Activated naive CD8-positive, alpha-beta T cell treated with anti-CD3 and anti-CD28 coated beads, Interleukin-2, amount 50 U/mL, for 16 hours (primary cell): Measurements from ENCODE around the gene RNF34.
"Not testable (repeated sequence)": the region's sequence is repeated elsewhere in the genome, so short reads cannot be mapped to it uniquely, and the experiment has no call there.

Experiments used
- DNase-seq: peaks from one replicate; pipeline ENCODE4 v3.0.0-alpha.2; 2020; ENCODE audit warnings: low read depth, low spot score

The RNF34 gene

GRCh38 chr12:121399391-121400331, at the start of gene RNF34:
Gene RNF34, plus strand, starts transcription at chr12:121400118. Its CDS starts 95 bp downstream, at chr12:121400213.
- peak; percentile 95 for DNase-seq

- peak; percentile 79 for DNase-seq
Measured at GRCh38 chr12:121351820-121352681, 47.9 kb upstream of the RNF34 start, which contains the start of gene ANAPC5. Gene ANAPC5, minus strand, starts transcription at chr12:121352411. Its CDS starts 71 bp downstream, at chr12:121352340.

- DNase-seq, result no peak
Measured at GRCh38 chr12:121352682-121353018, 47.3 kb upstream of the RNF34 start.

GRCh38 chr12:121355818-121356217, 44.1 kb upstream of the RNF34 start:
- DNase-seq, result no peak

- DNase-seq, result no peak
Measured at GRCh38 chr12:121356657-121357056, 43.3 kb upstream of the RNF34 start.

GRCh38 chr12:121357331-121357730, 42.6 kb upstream of the RNF34 start:
- no peak for DNase-seq

- DNase-seq, result no peak
Measured at GRCh38 chr12:121358073-121358472, 41.8 kb upstream of the RNF34 start.

GRCh38 chr12:121364683-121365121, 35.2 kb upstream of the RNF34 start:
- no peak for DNase-seq

- DNase-seq, result no peak
Measured at GRCh38 chr12:121365416-121366062, 34.4 kb upstream of the RNF34 start.

- DNase-seq, result no peak
Measured at GRCh38 chr12:121366063-121366459, 33.9 kb upstream of the RNF34 start.

- no peak for DNase-seq
Measured at GRCh38 chr12:121371404-121371803, 28.5 kb upstream of the RNF34 start.

- DNase-seq, result no peak
Measured at GRCh38 chr12:121373755-121374154, 26.2 kb upstream of the RNF34 start.

GRCh38 chr12:121374336-121374735, 25.6 kb upstream of the RNF34 start:
- DNase-seq, result not testable (repeated sequence)

- DNase-seq, result not testable (repeated sequence)
Measured at GRCh38 chr12:121374945-121375584, 24.9 kb upstream of the RNF34 start.

GRCh38 chr12:121376754-121377697, 22.9 kb upstream of the RNF34 start:
- no peak for DNase-seq

- no peak for DNase-seq
Measured at GRCh38 chr12:121378736-121379135, 21.2 kb upstream of the RNF34 start.

GRCh38 chr12:121379945-121380344, 20.0 kb upstream of the RNF34 start:
- DNase-seq, result no peak

GRCh38 chr12:121383601-121384021, 16.3 kb upstream of the RNF34 start:
- DNase-seq, result no peak

- DNase-seq, result not testable (repeated sequence)
Measured at GRCh38 chr12:121384891-121385290, 15.0 kb upstream of the RNF34 start.

GRCh38 chr12:121388421-121388981, 11.4 kb upstream of the RNF34 start:
- DNase-seq, result no peak
